Fibroblast of pulmonary artery (primary cell): ENCODE data around the gene PRKAR2A.

Source experiments
- DNase-seq: peaks from one replicate; pipeline ENCODE4 v3.0.0-alpha.2; 2010; ENCODE audit warnings: low read depth
- H3K4me3 ChIP-seq: replicated peaks from 2 replicates; pipeline ENCODE4 v1.5.1; 2011; ENCODE audit warnings: low read depth, mild to moderate bottlenecking, control low read depth, low read length, moderate library complexity
- TF ChIP-seq, protein P1 (sequence below): IDR thresholded peaks from 2 replicates; pipeline ENCODE4 v1.5.1; 2011; ENCODE audit warnings: mild to moderate bottlenecking, control low read depth, low read length, inconsistent platforms; ENCODE audit errors: missing control alignments

PRKAR2A gene

DNA sequence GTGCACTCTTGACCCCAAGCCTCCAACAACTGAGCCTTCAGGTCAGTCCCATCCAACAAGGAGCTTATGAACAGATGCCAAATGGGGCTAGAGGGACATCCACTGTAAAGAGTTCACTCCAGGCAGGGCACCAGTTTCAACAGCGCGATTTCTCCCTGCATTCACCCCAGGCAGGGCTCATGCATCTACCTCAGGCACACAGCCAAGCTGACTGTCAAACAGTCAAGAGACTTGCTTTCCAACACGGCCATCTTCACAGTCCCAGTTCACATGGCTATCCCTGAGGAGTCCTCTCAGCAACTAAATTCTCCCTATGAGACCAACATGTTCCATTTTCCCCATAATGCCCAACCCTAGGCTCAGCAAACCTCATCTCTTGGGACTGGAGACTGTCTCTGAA lies 33.3 kb upstream of the PRKAR2A start:
- TF ChIP-seq, protein P1, sequence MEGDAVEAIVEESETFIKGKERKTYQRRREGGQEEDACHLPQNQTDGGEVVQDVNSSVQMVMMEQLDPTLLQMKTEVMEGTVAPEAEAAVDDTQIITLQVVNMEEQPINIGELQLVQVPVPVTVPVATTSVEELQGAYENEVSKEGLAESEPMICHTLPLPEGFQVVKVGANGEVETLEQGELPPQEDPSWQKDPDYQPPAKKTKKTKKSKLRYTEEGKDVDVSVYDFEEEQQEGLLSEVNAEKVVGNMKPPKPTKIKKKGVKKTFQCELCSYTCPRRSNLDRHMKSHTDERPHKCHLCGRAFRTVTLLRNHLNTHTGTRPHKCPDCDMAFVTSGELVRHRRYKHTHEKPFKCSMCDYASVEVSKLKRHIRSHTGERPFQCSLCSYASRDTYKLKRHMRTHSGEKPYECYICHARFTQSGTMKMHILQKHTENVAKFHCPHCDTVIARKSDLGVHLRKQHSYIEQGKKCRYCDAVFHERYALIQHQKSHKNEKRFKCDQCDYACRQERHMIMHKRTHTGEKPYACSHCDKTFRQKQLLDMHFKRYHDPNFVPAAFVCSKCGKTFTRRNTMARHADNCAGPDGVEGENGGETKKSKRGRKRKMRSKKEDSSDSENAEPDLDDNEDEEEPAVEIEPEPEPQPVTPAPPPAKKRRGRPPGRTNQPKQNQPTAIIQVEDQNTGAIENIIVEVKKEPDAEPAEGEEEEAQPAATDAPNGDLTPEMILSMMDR, result no peak
- no peak overlapping the region for H3K4me3 ChIP-seq
- DNase-seq, result no peak

DNA sequence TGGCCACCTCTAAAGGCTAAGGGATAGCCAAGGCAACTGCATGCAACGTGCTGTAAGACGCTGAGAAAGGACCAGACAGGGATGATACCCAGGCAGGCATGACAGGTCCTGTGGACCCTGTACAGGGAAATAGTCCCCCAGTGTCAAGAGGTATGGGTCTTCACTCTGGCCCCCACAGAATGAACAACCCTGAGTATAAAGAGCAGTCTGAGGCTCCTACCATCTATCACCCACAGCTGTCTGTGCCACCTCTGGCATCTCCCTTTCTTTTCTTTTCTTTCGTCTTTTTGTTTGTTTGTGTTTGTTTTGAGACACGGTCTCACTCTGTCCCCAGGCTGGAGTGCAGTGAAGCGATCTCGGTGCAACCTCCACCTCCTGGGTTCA lies 32.3 kb upstream of the PRKAR2A start:
- no peak overlapping the region for H3K4me3 ChIP-seq
- TF ChIP-seq, protein P1, result no peak
- DNase-seq, result no peak

DNA sequence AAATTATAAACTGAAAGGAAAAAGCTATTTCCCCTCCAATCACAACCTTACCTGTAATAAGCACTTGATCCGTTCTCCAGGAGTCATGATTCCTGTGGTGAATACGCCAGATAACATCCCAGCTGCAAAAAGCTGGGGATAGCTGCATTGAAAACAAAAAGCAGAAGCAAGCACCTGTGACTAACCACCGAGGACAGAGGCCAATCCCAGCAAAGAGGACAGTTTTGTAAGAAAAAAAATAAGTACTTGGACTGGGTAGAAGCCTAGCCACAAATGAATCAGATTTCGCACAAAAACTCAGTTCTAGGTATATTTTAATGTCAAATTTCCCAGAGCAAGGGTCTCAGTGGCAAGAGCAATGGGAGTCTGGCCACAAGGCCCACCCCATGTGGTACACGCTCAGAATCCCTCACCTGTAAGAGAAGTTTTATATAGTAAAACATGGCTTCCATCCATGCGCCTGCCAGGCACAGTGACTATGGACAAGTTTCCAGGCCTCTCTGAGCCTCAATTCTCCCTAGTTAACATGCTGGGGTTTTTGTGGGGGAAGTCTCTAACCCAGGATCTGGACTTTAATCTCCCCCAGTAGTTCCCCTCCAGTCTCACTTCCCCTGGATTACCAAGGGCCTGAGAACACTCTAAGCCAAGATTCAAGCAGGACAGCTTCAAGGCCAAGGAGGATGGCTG lies 31.8 kb upstream of the PRKAR2A start:
- TF ChIP-seq, protein P1, result no peak
- DNase-seq, result no peak
- H3K4me3 ChIP-seq, result no peak overlapping the region

DNA sequence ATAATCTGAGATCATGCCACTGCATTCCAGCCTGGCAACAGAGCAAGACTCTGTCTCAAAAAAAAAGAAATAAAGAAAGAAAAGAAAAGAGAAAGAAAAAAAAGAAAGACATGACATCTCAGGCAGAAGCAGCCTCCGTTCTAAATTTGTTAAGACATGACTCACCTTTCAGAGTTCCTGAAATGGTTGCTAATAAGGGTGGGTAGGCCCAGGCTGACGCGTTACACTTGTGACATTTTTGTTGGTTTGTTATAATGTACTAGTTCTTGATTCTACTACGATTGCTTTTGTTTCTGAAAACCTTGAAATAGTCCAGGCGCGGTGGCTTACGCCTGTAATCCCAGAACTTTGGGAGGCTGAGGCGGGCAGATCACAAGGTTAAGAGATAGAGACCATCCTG lies 30.0 kb upstream of the PRKAR2A start:
- H3K4me3 ChIP-seq, result no peak overlapping the region
- no peak for DNase-seq
- TF ChIP-seq, protein P1, result no peak

DNA sequence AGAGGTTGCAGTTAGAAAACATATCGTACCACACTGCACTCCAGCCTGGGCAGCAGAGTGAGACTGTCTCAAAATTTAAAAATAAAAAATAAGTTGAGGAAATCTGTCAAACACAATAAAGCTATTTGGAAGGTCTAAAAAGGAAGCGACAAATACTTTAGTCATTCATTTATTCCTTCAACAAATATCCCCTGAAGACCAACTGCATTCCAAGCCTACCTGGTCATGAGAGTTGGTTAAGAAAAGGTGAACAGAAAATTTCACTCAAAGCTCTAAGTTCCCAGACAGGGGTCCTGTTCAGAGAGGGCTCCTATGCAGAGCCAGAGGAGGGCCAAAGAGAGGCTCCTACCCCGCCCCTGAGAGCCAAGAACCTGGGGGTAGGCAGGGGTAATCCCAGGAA lies 15.4 kb upstream of the PRKAR2A start:
- DNase-seq, result no peak
- no peak overlapping the region for H3K4me3 ChIP-seq
- TF ChIP-seq, protein P1, result no peak

DNA sequence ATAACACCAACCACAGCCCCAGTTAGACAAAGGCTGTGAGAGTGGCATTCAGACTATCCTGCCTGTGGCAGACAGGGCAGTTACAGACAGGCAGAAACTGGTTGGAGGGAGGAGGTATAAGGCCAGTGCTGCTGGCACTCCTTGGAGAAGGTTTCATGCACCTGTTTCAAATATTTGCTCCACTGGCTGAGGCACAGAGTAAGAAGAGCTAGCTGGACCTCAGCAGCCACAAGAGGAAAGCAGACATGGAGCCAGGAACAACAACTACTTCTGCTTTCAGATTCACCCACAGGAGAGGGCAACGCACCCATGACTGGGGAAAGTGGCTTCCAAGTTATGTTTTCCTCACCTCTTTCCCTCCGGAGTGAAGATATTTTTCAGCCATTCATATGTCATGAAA lies 11.5 kb upstream of the PRKAR2A start:
- TF ChIP-seq, protein P1, result no peak
- H3K4me3 ChIP-seq, result no peak overlapping the region
- no peak for DNase-seq

DNA sequence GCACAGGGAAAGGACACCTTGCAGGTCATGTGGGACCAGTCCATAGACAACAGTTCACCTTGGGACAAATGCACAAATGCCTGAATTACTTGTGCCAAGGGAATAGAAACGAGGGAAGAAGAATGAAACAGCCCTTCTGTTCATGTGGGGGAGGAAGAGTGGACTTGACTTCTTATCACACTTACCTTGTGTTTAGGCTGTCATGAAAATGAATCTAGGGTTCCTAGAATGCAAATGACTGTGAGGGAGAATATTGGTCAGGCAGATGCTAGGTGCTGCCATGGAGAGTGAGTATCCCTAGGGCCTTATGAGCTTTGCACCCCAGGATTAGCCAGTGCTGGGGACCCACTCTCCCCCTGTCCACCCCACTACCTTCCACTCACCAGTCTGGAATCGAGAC lies 11.0 kb upstream of the PRKAR2A start:
- TF ChIP-seq, protein P1, result no peak
- H3K4me3 ChIP-seq, result no peak overlapping the region
- no peak for DNase-seq
